NOMO-1 (cell line): ENCODE measurements around the gene QSOX2.

Experiments used
- DNase-seq, 2 experiments: peaks; one replicate each; lab custom pipeline; 2025; ENCODE audit not compliant: unreplicated experiment in 2 of 2; lab: John Stamatoyannopoulos, UW

The QSOX2 gene

DNA sequence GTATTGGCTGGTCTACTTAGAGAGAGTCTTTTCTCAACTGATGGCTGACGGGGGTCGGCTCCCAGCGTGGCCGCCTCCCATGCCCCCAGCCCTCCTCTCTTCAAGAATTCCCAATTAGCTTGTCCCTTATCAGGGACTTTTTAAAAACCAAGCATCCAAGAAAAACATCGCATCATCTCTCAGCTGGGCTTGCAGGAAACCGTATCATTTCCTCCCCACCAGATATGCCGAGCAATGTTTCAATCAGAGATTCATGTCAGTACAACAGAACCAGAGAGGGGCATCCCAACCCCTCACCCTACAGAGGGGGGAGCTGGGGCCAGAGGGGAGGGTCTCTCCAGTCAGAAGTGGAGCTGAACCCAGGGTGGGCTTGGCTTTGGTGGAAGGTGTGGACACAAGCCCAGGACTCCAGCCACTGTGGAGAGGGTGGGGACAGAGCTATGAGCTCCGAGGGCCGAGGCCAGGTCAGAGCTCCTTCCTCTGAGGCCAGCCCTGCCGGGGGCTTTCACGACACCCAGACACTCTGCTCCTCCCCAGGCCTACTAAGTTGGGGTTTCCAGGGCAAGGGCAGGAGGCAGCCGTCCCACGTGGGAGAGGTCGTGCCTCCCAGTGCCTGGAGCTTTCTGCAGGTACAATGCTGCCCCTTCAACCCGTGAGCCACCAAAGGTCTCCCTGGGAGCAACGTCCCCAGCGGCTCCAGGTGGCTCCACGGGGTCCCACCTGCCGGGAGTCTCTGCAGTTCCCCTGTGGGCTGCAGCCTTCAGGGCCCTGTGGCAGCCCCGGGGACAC is 87.9 kb downstream of the QSOX2 start:
- no peak for DNase-seq
